PC-3 (cell line): ENCODE data around the gene UGT1A10.

Source experiments
- CTCF ChIP-seq: fragments of 300-600 bp; sonication (generic); conservative IDR thresholded peaks from 2 replicates; pipeline ENCODE4 v1.5.1; 2017; ENCODE audit warnings: antibody characterized with exemption, low read depth, mild to moderate bottlenecking, low read length
- EZH2phosphoT487 ChIP-seq: fragments of 300-600 bp; sonication (generic); IDR thresholded peaks from 2 replicates; pipeline ENCODE4 v1.6.1; 2018; ENCODE audit warnings: mild to moderate bottlenecking, antibody characterized with exemption, low read length, borderline replicate concordance

DNA sequence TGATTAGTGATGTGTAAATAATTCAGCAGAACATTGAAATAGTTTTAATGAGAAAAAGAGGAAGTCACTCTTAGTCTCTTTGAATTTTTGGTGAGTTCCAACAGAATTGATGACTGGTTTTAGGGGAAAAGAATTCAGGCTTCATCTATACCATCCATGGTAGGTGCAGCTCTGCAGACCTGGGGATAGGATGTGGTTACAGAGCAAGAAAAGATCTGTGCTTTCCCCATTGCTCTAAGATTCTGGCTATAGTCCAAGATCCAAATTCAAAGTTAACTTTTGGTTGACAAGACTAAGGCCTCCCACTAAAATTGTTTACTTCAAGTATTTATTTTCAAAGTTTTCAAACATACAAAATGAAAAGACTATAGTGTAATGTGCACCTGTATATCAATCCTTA lies 3.6 kb downstream of the UGT1A10 start:
- TF ChIP-seq EZH2phosphoT487 (no peak), CTCF (no peak)
